NB4 (cell line): ENCODE measurements around the gene COL6A5.

Experiments
- DNase-seq: peaks from one replicate; pipeline ENCODE4 v3.0.0; 2010; ENCODE audit warnings: low read depth
- H3K4me3 ChIP-seq: one replicate; pipeline ENCODE4 v1.5.1; 2011; ENCODE audit warnings: mild to moderate bottlenecking, low read depth, low read length, moderate library complexity
- MYC ChIP-seq: IDR thresholded peaks from 2 replicates; pipeline ENCODE4 v1.6.1; 2011; ENCODE audit warnings: low read depth, low read length
- POLR2A ChIP-seq: IDR thresholded peaks from 2 replicates; pipeline ENCODE4 v1.6.1; 2011; ENCODE audit warnings: mild to moderate bottlenecking; ENCODE audit not compliant: insufficient read length; ENCODE audit errors: extremely low read depth
- TF ChIP-seq, protein P1 (sequence below): IDR thresholded peaks from one replicate; pipeline ENCODE4 v1.5.1; 2012; ENCODE audit warnings: low read depth, low read length
- TF ChIP-seq, protein P2 (sequence below): IDR thresholded peaks from 2 replicates; pipeline ENCODE4 v1.6.1; 2011; ENCODE audit warnings: low read depth, low read length

The COL6A5 gene

GRCh38 chr3:130507746-130508145, 162.3 kb downstream of the COL6A5 start:
- DNase-seq: no peak
- H3K4me3 ChIP-seq: no peak overlapping the region
- no peak for TF ChIP-seq MYC
- TF ChIP-seq, protein P1, sequence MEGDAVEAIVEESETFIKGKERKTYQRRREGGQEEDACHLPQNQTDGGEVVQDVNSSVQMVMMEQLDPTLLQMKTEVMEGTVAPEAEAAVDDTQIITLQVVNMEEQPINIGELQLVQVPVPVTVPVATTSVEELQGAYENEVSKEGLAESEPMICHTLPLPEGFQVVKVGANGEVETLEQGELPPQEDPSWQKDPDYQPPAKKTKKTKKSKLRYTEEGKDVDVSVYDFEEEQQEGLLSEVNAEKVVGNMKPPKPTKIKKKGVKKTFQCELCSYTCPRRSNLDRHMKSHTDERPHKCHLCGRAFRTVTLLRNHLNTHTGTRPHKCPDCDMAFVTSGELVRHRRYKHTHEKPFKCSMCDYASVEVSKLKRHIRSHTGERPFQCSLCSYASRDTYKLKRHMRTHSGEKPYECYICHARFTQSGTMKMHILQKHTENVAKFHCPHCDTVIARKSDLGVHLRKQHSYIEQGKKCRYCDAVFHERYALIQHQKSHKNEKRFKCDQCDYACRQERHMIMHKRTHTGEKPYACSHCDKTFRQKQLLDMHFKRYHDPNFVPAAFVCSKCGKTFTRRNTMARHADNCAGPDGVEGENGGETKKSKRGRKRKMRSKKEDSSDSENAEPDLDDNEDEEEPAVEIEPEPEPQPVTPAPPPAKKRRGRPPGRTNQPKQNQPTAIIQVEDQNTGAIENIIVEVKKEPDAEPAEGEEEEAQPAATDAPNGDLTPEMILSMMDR: no peak
- TF ChIP-seq, protein P2, sequence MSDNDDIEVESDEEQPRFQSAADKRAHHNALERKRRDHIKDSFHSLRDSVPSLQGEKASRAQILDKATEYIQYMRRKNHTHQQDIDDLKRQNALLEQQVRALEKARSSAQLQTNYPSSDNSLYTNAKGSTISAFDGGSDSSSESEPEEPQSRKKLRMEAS: no peak
- no peak for TF ChIP-seq POLR2A

DNA sequence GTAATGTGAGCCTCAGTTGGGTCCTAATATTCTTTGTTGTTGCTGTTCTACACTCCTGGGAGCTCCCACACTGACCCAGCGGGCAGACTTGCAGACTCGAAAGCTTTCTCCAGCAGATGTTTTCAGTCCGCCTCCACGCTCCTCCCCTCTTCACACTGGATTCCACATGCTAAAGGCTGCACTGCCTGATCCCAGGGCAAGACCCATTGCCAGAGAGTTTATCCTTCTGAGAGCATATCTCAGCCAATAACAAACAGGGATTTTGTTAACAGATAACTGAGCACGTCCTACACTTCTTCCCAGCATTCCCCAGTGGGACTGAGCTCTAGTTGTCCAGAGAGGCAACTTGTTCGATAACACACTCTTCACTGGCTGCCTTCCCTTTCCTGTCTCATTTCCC, 163.5 kb downstream of the COL6A5 start:
- H3K4me3 ChIP-seq: no peak overlapping the region
- TF ChIP-seq, protein P1: no peak
- no peak for TF ChIP-seq POLR2A
- TF ChIP-seq, protein P2: no peak
- TF ChIP-seq MYC: no peak
- no peak for DNase-seq

GRCh38 chr3:130514681-130515080, 169.2 kb downstream of the COL6A5 start:
- DNase-seq: no peak

GRCh38 chr3:130515755-130516154, 170.3 kb downstream of the COL6A5 start:
- no peak for DNase-seq
- TF ChIP-seq, protein P1: no peak
- TF ChIP-seq POLR2A: no peak
- TF ChIP-seq MYC: no peak
- TF ChIP-seq, protein P2: no peak
- H3K4me3 ChIP-seq: no peak overlapping the region

More at GRCh38 chr3:130514681-130515080, 169.2 kb downstream of the COL6A5 start:
- H3K4me3 ChIP-seq: no peak overlapping the region
- TF ChIP-seq POLR2A (no peak), MYC (no peak)
- TF ChIP-seq, protein P1: no peak
- TF ChIP-seq, protein P2: no peak

DNA sequence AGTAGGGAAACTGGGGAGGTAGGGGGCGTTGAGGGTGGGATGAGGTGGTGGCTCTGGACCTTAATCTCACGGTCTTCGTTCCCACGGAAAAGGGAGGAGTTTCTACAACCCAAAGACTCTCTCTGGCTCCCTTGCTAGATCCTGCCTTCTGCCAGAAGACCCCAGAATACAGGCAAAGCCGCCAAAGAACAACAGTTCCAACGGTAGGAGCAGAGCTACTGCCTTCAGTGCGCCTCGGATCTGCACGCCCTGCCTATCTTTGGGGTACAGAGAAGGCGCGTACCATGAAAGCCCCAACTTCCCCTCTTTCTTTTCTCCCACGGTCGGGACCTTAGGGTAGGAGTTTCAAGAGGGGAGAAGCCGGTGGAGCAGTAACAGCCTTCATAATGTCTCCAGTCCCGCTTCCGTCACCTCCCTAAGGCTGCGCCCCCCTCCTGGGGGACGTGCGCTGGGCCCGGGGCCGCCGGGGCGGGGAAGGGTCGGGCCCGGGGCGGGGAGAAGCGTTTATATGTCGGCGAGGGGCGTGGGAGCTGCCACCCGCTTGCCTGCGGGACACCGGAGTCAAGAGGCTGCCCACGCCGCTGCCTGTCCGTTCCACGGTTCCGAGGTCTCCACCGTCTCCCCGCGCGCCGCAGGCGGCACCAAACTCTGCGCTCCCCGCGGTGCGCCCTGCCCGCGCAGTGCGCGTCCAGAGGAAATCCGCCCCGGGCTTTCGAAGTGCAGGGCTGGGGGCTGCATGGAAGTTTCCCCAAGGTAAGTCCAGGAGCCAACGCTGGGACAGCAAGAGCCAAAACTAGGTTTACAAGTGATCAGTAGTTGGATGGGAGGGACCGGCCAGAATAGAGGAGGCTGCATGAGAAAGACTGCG, 171.4 kb downstream of the COL6A5 start, which contains the start of gene COL6A6:
TSS of gene COL6A6 (plus strand) at position 533 of the 868 bp plus-strand sequence. CDS start 43,188 bp downstream, outside the sequence.
- no peak within 1 kb of the TSS for H3K4me3 ChIP-seq
- DNase-seq: no peak
- TF ChIP-seq POLR2A: no peak
- TF ChIP-seq, protein P1: no peak
